A549 (cell line): ENCODE data around the gene PPP2R2D. TPM values are rescaled to one million over a fixed set of nuclear protein-coding genes. Genes with fewer than 3 reads are reported as not detected.
A peak's percentile ranks its signal among the peaks of the same experiment; 100 is the strongest.

ENCODE experiments used
- ATAC-seq, 2 experiments: fragments of 200-7000 bp in 1 of 2; fragments of >200 bp in 1 of 2; cut with Nextera tagmentation in 1 of 2; cut with Tn5 transposase in 1 of 2; 3 replicates each; pipeline versions ENCODE4 v1.8.0 to v1.9.1; 2018 to 2020; ENCODE audit warnings: mild to moderate bottlenecking in 1 of 2, moderate library complexity in 1 of 2
- CTCF ChIA-PET: fragments of 300-600 bp; sonication (Branson Sonifier 250); formaldehyde crosslinking; extraction: SDS; loops from one replicate; lab custom pipeline; 2021; ENCODE audit warnings: antibody characterized with exemption, inconsistent platforms; lab: Yijun Ruan, JAX
- POLR2A ChIA-PET: fragments of 350-600 bp; formaldehyde crosslinking; extraction: SDS; loops from one replicate; lab custom pipeline; 2021; ENCODE audit warnings: antibody characterized with exemption, inconsistent platforms; lab: Yijun Ruan, JAX
- DNase-seq, 2 experiments: peaks; one replicate each; pipeline versions ENCODE4 v3.0.0 to v3.0.0-alpha.2; 2011 to 2016; ENCODE audit warnings: low read depth in 1 of 2, low spot score in 1 of 2
- FAIRE-seq: peaks from 2 replicates; lab custom pipeline; 2011; peaks lifted over from hg19 to GRCh38; lab: Jason Lieb, UNC
- H3K27ac ChIP-seq, 2 experiments: fragments of >200 bp; sonication (Bioruptor Twin); formaldehyde crosslinking; 3 replicates each; pipeline ENCODE4 v1.5.1; 2016 to 2017
- H3K4me1 ChIP-seq: fragments of >200 bp; sonication (Bioruptor Twin); formaldehyde crosslinking; 3 replicates; pipeline ENCODE4 v1.6.1; 2016
- H3K4me2 ChIP-seq: fragments of >200 bp; sonication (Bioruptor Twin); formaldehyde crosslinking; 3 replicates; pipeline ENCODE4 v1.6.1; 2016
- H3K4me3 ChIP-seq: fragments of >200 bp; sonication (Bioruptor Twin); formaldehyde crosslinking; 3 replicates; pipeline ENCODE4 v1.5.1; 2016
- H3K9me3 ChIP-seq: fragments of >200 bp; sonication (Bioruptor Twin); formaldehyde crosslinking; 3 replicates; pipeline ENCODE4 v1.6.1; 2016
- ATOH8 ChIP-seq: fragments of 250-450 bp; sonication (Bioruptor Pico); IDR thresholded peaks from 2 replicates; pipeline ENCODE4 v1.5.0; 2020; ENCODE audit warnings: low read depth, mild to moderate bottlenecking, moderate library complexity
- BCL3 ChIP-seq: fragments of >200 bp; sonication (Bioruptor Twin); formaldehyde crosslinking; IDR thresholded peaks from 3 replicates; pipeline ENCODE4 v1.6.1; 2016
- CBX2 ChIP-seq: fragments of 200-600 bp; sonication (generic); IDR thresholded peaks from 2 replicates; pipeline ENCODE4 v1.6.1; 2016; ENCODE audit warnings: low read depth, mild to moderate bottlenecking, borderline replicate concordance
- CBX8 ChIP-seq: fragments of 200-600 bp; sonication (generic); IDR thresholded peaks from 2 replicates; pipeline ENCODE4 v1.6.1; 2016
- CHD2 ChIP-seq: fragments of 150-350 bp; IDR thresholded peaks from 2 replicates; pipeline ENCODE4 v1.6.1; 2014; ENCODE audit warnings: low read length; ENCODE audit not compliant: partially characterized antibody
- CHD4 ChIP-seq: fragments of 200-600 bp; sonication (generic); IDR thresholded peaks from 2 replicates; pipeline ENCODE4 v1.6.1; 2016; ENCODE audit warnings: antibody characterized with exemption, mild to moderate bottlenecking, borderline replicate concordance
- EHMT2 ChIP-seq: fragments of 200-600 bp; sonication (generic); IDR thresholded peaks from 2 replicates; pipeline ENCODE4 v1.6.1; 2016; ENCODE audit warnings: antibody characterized with exemption, low read depth, mild to moderate bottlenecking, moderate library complexity
- FOSB ChIP-seq: fragments of 250-450 bp; sonication (Bioruptor Pico); IDR thresholded peaks from 2 replicates; pipeline ENCODE4 v1.5.0; 2020; ENCODE audit warnings: mild to moderate bottlenecking, moderate library complexity
- HEYL ChIP-seq: fragments of 250-450 bp; sonication (Bioruptor Pico); IDR thresholded peaks from 2 replicates; pipeline ENCODE4 v1.8.0; 2021; ENCODE audit warnings: mild to moderate bottlenecking, moderate library complexity
- JUN ChIP-seq, 2 experiments: fragments of >200 bp; sonication (Bioruptor Twin); formaldehyde crosslinking; IDR thresholded peaks; 2 replicates in 1 of 2; 3 replicates in 1 of 2; pipeline ENCODE4 v1.6.1; 2016 to 2017
- KDM1A ChIP-seq: fragments of 200-600 bp; sonication (generic); IDR thresholded peaks from 2 replicates; pipeline ENCODE4 v1.6.1; 2016; ENCODE audit warnings: low read depth, mild to moderate bottlenecking
- MAFK ChIP-seq: fragments of 450-650 bp; IDR thresholded peaks from 2 replicates; pipeline ENCODE4 v1.6.1; 2014; ENCODE audit not compliant: partially characterized antibody
- MAZ ChIP-seq: fragments of 150-350 bp; IDR thresholded peaks from 2 replicates; pipeline ENCODE4 v1.6.1; 2014; ENCODE audit warnings: antibody characterized with exemption, low read depth, low read length, borderline replicate concordance
- NFE2L2 ChIP-seq: fragments of 150-350 bp; conservative IDR thresholded peaks from 2 replicates; pipeline ENCODE4 v1.6.1; 2014; ENCODE audit warnings: low read length
- PBX3 ChIP-seq: IDR thresholded peaks from 2 replicates; pipeline ENCODE4 v1.6.1; 2012
- REST ChIP-seq: fragments of 200-600 bp; sonication (generic); IDR thresholded peaks from 2 replicates; pipeline ENCODE4 v1.6.1; 2016; ENCODE audit warnings: antibody characterized with exemption, mild to moderate bottlenecking, moderate library complexity
- RNF2 ChIP-seq: fragments of 200-600 bp; sonication (generic); IDR thresholded peaks from 2 replicates; pipeline ENCODE4 v1.6.1; 2016; ENCODE audit warnings: low read depth, mild to moderate bottlenecking, antibody characterized with exemption, moderate library complexity, borderline replicate concordance
- SMC3 ChIP-seq: fragments of >200 bp; sonication (Bioruptor Twin); formaldehyde crosslinking; IDR thresholded peaks from 3 replicates; pipeline ENCODE4 v1.6.1; 2018; ENCODE audit warnings: inconsistent platforms
- SREBF2 ChIP-seq: fragments of 450-650 bp; IDR thresholded peaks from 2 replicates; pipeline ENCODE4 v1.6.1; 2014; ENCODE audit warnings: mild to moderate bottlenecking, moderate library complexity
- TFCP2L1 ChIP-seq: fragments of 250-450 bp; sonication (Bioruptor Pico); IDR thresholded peaks from 2 replicates; pipeline ENCODE4 v1.5.0; 2021; ENCODE audit warnings: mild to moderate bottlenecking
- USF2 ChIP-seq: fragments of 450-650 bp; IDR thresholded peaks from 2 replicates; pipeline ENCODE4 v1.6.1; 2014; ENCODE audit warnings: antibody characterized with exemption
- ZNF302 ChIP-seq: fragments of 250-450 bp; sonication (Bioruptor Pico); IDR thresholded peaks from 2 replicates; pipeline ENCODE4 v1.9.0; 2021; ENCODE audit warnings: inconsistent platforms, mild to moderate bottlenecking, moderate library complexity
- ZSCAN20 ChIP-seq: fragments of 250-450 bp; sonication (Bioruptor Pico); IDR thresholded peaks from 2 replicates; pipeline ENCODE4 v1.8.0; 2022; ENCODE audit warnings: mild to moderate bottlenecking, moderate library complexity
- WGBS: methylation state at CpG from one replicate; pipeline ENCODE4 v1.1.6; 2017; ENCODE audit errors: missing lambda C conversion rate; 5-methylcytosine and 5-hydroxymethylcytosine counted together
- polyA plus RNA-seq, 4 experiments: library from polyadenylated mRNA; depleted of rRNA in 3 of 4; stranded (reverse); fragments of >200 nt; fragmentation: RNase III in 1 of 4; extraction: RNeasy Plus Mini Kit Qiagen cat#74134 plus additional on column Dnase treatment in 1 of 4; gene quantifications; 2 replicates in 3 of 4; 3 replicates in 1 of 4; pipeline ENCODE4 v1.2.3, GENCODE V29; 2011 to 2017

PPP2R2D gene
- polyA plus RNA-seq, 2 of the 4 experiments (the other 2 are of a cell fraction), result 23.9 to 36.0 TPM

- 83% methylated on average over 14 of the region's 14 CpGs for WGBS
- H3K9me3 ChIP-seq, result no peaks in the 10 kb centered on the region
- TF ChIP-seq RNF2, result no peak
- TF ChIP-seq MAFK, result no peak
- no peak for TF ChIP-seq MAZ
- no peak for TF ChIP-seq CBX8
- TF ChIP-seq ZSCAN20 (CRISPR knock-in tag), result no peak
- TF ChIP-seq KDM1A, result no peak
- no peak for TF ChIP-seq EHMT2
- no peak for TF ChIP-seq USF2
- TF ChIP-seq HEYL (CRISPR knock-in tag), result no peak
- no peak for TF ChIP-seq SMC3
- TF ChIP-seq JUN (IDR thresholded peaks at IDR 0.05), result no peak
- TF ChIP-seq, all 56 proteins: peak for 0
- FAIRE-seq (no peak), ATAC-seq (no peak), DNase-seq (no peak)
- H3K27ac ChIP-seq, result peak overlapping the region; percentile 5 to 74; a peak in 3 of 6 replicates
- peak overlapping the region; percentile 67 for H3K4me2 ChIP-seq
- POLR2A ChIA-PET, result interaction anchor here (0.8 to 1.1 kb wide), 2 partner anchors 41 to 47 kb away, joined by 3 to 5 read pairs; no protein-coding TSS in a partner anchor
- CTCF ChIA-PET, result interaction anchor here (0.6 to 8.2 kb wide), 8 partner anchors 11 to 76 kb away, joined by 3 to 59 read pairs (median 4); no protein-coding TSS in a partner anchor
- H3K4me1 ChIP-seq, result peaks cover 34% of the 10 kb centered on the region
- H3K4me3 ChIP-seq, result no peak overlapping the region
Observed at GRCh38 chr10:131946880-131947279, 46.1 kb downstream of the PPP2R2D start.

GRCh38 chr10:131947631-131948347 lies 47.0 kb downstream of the PPP2R2D start:
- no peak for DNase-seq
- peak in 1 of 2 experiments; percentile 16; a peak in 1 of 6 replicates for ATAC-seq
- H3K4me3 ChIP-seq, result no peak overlapping the region
- 75% methylated on average over 18 of the region's 18 CpGs for WGBS
- FAIRE-seq, result no peak
- TF ChIP-seq SREBF2 (no peak), ZNF302 (no peak), EHMT2 (no peak), FOSB (CRISPR knock-in tag) (no peak), TFCP2L1 (CRISPR knock-in tag) (no peak), ZSCAN20 (CRISPR knock-in tag) (no peak), BCL3 (no peak), CHD4 (no peak), REST (no peak), MAFK (no peak), CBX2 (no peak), CHD2 (no peak), ATOH8 (CRISPR knock-in tag) (no peak), PBX3 (no peak), NFE2L2 (no peak)
- H3K27ac ChIP-seq, result peak overlapping the region; percentile 15 to 74; a peak in 3 of 6 replicates
- peak overlapping the region; percentile 44; the same call in 2 of the 3 replicates for H3K4me2 ChIP-seq
- H3K4me1 ChIP-seq, result peaks cover 34% of the 10 kb centered on the region
- ChIA-PET POLR2A (no interaction called here), CTCF (interaction anchor here (0.9 to 8.2 kb wide), 9 partner anchors 11 to 195 kb away, joined by 3 to 59 read pairs (median 4); partner anchors contain the start of gene BNIP3)
- H3K9me3 ChIP-seq, result no peaks in the 10 kb centered on the region
